ENCODE results near the gene ZIC5.
"Not testable (repeated sequence)": the region's sequence is repeated elsewhere in the genome, so short reads cannot be mapped to it uniquely, and the experiment has no call there.

The ZIC5 gene

DNA sequence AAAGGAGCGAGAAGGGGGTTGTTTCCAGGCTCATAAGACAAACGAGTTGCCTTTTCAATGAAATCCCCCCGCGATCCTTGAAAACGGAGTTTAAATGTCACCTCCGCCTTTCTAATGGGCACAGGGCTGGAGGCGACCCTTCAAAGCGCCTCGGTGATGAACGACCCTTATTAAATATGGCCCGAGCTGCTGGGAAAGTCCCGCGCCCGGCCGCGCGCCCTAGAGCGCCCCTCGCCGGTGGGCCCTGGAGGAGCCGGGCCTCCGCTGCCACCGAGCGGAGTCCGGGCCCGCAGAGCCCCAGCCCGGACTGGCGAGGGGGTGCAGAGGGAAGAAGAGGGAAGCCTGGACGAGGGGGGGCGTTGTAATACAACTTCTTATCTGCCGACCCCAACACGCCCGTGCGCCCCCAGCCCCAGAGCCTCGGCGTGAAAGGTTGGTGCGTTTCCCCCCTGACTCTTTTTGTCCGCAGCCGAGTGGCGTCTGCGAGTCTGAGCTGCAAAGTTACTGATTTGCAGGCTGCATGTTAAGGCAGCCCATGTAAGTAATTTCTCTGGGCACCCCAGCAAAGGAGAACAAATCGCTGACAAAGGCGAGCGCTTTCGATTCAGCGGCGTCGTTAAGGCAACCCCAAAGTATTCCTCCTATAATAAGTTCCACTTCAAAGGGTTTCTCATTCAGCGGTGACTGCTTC, 11.9 kb downstream of the ZIC5 start:
- DNase-seq, result peak in 1 of 2 experiments; percentile 11

GRCh38 chr13:99959127-99959539, 12.4 kb downstream of the ZIC5 start:
- no peak for DNase-seq

DNA sequence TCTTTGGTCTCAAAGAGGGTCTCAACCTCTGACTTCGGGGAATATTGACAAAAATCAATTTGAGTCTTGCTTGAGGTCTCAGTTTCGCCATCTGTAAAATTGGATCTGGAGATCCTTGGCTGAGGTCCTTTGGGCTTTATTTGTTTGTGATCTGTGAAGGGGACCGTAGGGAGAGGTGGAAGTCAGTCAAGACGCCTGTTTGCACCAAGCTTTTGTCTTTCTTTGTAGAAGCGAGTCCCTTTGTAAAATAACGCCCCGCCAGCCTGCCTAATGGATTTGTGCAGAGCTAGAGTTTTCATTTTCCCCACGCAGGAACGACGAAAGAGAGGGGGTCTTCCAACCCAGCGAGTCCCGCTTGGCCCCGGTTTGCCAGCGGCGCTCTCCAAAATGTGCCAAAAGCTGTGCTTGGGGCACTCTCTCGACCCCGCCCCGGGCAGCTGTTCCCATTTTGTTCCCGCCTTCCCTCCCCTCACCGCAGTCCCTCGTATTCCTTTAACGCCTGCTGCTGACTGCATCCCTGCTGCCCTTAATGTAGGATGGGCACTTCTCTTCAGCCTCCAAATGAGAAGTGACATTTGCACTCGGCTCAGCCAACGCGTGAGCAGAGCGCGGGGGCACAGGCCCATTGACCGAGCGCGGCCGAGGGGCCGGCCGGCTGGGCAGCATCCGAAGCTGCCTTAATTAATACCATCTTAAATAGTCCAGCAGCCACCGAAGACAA, 13.0 kb downstream of the ZIC5 start:
- DNase-seq, result no peak

GRCh38 chr13:99956473-99957349, 14.9 kb downstream of the ZIC5 start:
- DNase-seq, result peak in 1 of 2 experiments; percentile 9

GRCh38 chr13:99955747-99956472, 15.7 kb downstream of the ZIC5 start:
- DNase-seq, result peak in 1 of 2 experiments; percentile 18

DNA sequence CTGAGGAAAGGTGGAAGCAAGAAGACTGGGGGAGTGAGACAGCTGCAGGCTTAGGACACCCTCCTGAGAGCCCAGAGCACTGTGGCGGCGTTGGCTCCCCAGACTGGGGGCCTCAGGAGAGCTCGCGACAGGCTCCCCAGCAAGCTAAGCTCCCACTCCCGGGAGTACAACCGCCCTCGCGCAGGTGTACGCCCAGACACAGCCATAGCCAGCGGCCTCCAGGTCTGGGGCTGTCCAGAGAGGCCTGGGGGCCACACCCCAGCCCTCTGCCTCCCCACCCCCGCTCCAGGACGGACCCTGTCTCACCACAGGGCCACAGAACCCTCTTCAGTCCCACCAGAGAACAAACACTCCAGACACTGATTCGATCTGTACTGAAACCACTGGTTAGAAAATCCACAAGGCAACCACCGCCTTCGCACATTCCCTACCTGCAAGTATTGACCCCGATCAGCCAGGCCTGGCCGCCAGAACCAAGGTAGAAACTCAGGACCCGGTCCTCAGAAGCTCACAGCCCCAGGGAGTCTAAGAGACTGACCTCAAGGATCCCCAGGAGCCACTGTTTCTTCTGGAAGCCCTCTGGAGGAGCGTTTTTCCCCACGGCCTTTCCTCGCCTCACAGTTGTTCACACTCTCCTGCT, 16.3 kb downstream of the ZIC5 start:
- no peak for DNase-seq

GRCh38 chr13:99953138-99953755, 18.3 kb downstream of the ZIC5 start:
- DNase-seq, result no peak

- DNase-seq, result not testable (repeated sequence)
Measured at GRCh38 chr13:99951666-99952065, 19.9 kb downstream of the ZIC5 start.

GRCh38 chr13:99949679-99950413, 21.7 kb downstream of the ZIC5 start:
- no peak for DNase-seq

DNA sequence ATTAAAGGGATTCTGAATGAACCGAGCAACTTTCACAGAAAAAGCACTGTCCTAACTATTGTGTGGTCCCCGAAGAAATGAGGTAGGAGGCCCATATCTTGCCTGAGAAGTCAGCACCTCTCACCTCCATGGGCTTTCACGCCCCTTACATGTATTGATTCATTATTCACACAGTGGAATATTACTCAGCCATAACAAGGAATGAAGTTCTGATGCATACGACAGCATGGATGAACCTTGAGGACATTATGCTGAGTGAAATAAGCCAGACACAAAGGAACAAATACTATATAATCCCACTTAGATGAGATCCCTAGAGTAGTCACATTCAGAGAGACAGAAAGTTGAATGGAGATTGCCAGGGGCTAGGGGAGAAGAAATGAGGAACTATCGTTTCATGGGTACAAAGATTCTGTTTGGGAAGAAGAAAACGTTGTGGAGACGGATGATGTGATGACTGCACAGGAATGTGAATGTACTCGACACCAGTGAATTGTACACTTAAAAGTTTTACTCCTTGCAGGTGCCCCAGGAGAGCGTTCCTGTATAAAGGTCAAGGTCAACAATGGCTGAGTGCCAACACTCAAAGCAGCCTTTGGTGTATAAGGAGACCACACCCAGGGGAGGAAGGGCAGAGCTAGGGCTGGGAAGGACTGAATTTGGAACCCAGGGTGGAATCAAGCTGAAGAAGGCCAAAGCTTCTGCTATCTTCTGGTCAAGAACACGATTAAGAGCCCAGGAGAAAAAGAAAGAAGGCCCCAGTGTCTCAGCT, 22.5 kb downstream of the ZIC5 start:
- no peak for DNase-seq

DNA sequence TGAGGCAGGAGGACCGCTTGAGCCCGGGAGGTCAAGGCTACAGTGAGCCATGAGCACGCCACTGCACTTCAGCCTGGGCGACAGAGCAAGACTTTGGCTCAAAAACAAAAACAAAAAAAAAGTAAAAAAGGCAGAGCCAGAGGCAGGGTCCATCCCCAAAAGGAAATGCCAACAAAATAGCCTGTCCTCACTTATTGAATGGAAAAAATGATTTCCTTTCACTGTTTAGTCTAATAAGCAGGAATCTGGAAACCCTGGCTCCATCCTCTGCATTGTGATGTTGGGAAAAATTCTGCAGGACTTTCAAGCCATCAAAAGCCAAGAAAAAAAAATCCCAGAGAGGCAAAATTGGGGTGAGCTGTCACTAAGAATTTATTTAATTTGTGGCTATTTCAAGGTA, 23.2 kb downstream of the ZIC5 start:
- DNase-seq, result no peak

DNA sequence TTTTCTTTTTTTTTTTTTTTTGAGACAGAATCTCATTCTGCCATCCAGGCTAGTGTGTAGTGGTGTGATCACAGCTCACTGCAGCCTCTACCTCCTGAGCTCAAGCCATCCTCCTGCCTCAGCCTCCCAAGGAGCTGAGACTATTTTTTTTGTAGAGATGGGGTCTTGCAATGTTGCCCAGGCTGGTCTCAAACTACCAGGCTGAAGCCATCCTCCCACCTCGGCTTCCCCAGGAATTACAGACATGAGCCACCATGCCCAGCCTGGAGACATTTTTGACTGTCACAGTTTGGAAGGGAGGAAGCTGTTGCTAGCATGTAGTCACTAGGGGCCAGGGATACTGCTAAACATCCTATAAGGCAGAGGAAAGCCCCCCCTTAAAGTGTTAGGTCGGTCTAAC, 23.9 kb downstream of the ZIC5 start:
- DNase-seq, result no peak

- DNase-seq, result not testable (repeated sequence)
Measured at GRCh38 chr13:99945515-99945914, 26.1 kb downstream of the ZIC5 start.

- DNase-seq, result no peak
Measured at GRCh38 chr13:99944606-99945005, 27.0 kb downstream of the ZIC5 start.

DNA sequence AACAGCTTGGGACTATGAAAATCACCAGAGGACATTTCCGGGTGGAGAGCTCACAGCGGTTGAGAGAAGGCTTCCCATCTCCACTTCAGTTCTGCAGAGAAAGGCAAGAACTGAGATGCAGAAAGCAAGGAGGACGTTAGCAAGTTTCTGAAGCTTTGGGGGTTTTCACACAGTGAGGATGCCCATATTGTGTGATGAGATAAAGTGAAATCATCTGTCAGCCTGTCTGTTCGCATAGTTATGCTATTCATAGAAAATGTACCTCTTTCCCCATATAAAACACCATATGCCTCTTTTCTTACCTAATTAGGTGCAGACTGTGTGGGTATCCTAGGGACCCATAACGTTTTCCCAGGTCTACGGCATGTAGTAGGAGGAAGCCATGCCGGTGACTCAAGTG, 27.5 kb downstream of the ZIC5 start:
- no peak for DNase-seq

DNA sequence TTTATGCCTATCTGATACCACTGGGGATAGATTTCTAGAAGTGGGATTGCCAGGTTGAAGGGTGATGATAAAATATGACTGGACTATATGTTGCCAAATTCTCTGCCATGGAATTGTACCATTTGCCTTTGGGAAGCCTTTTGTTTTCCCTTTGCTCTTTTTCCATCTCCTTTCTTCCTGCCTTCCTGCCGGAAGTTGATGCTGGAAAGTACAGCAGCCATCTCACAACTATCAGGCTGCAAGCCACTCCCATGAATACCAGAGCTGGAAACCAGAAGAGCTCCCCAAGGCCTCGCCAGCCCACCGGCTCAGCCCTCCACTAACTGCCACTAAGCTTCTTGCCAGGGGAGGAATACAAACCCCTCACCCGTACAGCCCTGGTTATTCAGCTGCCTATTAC, 29.7 kb downstream of the ZIC5 start:
- no peak for DNase-seq

GRCh38 chr13:99941086-99941485, 30.5 kb downstream of the ZIC5 start:
- no peak for DNase-seq

DNA sequence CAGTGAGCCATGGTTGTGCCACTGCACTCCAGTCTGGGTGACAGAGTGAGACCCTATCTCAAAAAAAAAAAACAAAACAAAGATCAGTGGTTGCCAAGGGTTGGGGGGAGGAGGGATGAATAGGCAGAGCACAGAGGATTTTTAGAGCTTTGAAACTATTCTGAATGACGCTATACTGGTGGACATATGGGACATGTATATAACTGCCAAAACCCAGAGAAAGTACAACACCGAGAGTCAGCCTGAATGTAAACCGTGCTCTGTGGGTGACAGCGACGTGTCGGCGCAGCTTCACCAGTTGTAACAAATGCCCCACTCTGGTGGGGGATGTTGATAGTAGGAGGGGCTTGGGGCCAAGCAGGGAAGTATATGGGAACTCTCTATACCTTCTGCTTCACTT, 32.9 kb downstream of the ZIC5 start:
- no peak for DNase-seq

DNA sequence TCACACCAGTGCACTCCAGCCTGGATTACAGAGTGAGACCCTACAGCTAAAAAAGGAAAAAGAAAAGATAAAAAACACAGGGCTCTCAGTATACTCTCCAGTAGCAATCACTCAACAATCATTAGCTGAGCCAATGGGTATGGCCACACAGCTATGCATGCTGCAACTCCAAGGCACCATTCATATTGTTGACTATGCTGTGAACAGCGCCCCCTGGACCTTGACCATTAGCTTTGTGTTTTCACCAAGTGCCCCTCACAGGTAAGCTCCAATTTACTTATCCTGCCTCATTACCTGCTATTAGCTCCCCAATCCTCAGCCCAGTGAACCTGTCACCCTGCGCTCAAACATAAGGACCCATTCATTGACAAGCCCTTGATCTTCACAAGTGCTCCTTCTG, 35.8 kb downstream of the ZIC5 start:
- no peak for DNase-seq

DNA sequence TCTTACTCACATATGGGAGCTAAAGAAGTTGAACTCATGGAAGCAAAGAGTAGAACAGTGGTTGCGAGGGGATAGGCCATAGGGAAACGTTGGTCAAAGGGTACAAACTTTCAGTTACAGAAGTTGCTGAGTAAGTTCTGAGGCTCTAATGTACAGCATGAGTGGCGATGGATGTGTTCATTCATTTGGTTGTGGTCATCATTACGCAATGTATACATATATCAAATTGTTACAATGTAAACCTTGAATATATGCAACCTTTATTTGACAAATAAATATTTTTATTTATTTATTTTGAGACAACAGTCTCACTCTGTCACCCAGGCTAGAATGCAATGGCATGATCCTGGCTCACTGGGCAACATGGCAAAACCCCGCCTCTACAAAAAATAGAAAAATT, 38.7 kb downstream of the ZIC5 start:
- no peak for DNase-seq
